Heart left ventricle (tissue), 16 donors: ENCODE data around the gene NFIB. TPM values are rescaled to one million over a fixed set of nuclear protein-coding genes. Genes with fewer than 3 reads are reported as not detected.

Experiments
- ATAC-seq, 4 donors: fragments of 200-7000 bp; cut with Tn5 transposase; one replicate each; pipeline ENCODE4 v1.9.1; 2020 to 2022; ENCODE audit warnings: moderate library complexity in 4 of 4, mild to moderate bottlenecking in 3 of 4, moderate number of reproducible peaks in 1 of 4
- DNase-seq, 5 donors: peaks; one replicate each; pipeline ENCODE4 v3.0.0-alpha.2; 2020
- H3K27ac ChIP-seq, 12 donors: fragments of 200-600 bp; sonication (generic) in 4 of 12; one replicate each; pipeline versions ENCODE4 v1.5.0 to v1.8.0; 2016 to 2022; ENCODE audit warnings: mild to moderate bottlenecking in 2 of 12
- H3K27me3 ChIP-seq, 9 donors: fragments of 200-600 bp; sonication (generic) in 2 of 9; one replicate each; pipeline versions ENCODE4 v1.5.1 to v1.8.0; 2016 to 2022; ENCODE audit warnings: mild to moderate bottlenecking in 3 of 9
- H3K36me3 ChIP-seq, 9 donors: fragments of 200-600 bp; sonication (generic) in 2 of 9; one replicate each; pipeline versions ENCODE4 v1.5.0 to v1.8.0; 2018 to 2022; ENCODE audit warnings: mild to moderate bottlenecking in 2 of 9
- H3K4me1 ChIP-seq, 12 donors: fragments of 200-600 bp; sonication (generic) in 4 of 12; one replicate each; pipeline versions ENCODE4 v1.5.0 to v1.8.0; 2016 to 2022; ENCODE audit warnings: mild to moderate bottlenecking in 3 of 12
- H3K4me3 ChIP-seq, 12 donors: fragments of 200-600 bp; sonication (generic) in 4 of 12; one replicate each; pipeline versions ENCODE4 v1.5.0 to v1.8.0; 2017 to 2022; ENCODE audit warnings: mild to moderate bottlenecking in 9 of 12, moderate library complexity in 4 of 12
- H3K9me3 ChIP-seq, 12 donors: fragments of 200-600 bp; sonication (generic) in 4 of 12; one replicate each; pipeline versions ENCODE4 v1.5.0 to v1.8.0; 2016 to 2022; ENCODE audit warnings: mild to moderate bottlenecking in 1 of 12
- CTCF ChIP-seq, 12 donors: fragments of 200-600 bp; sonication (generic) in 4 of 12; IDR thresholded peaks; one replicate each; pipeline versions ENCODE4 v1.5.0 to v1.8.0; 2018 to 2022; ENCODE audit warnings: antibody characterized with exemption in 12 of 12, mild to moderate bottlenecking in 5 of 12
- POLR2A ChIP-seq, 2 donors: fragments of 450-650 bp; IDR thresholded peaks; one replicate each; pipeline ENCODE4 v1.6.1; 2017; ENCODE audit warnings: antibody characterized with exemption in 2 of 2, mild to moderate bottlenecking in 2 of 2, moderate library complexity in 2 of 2
- WGBS, 4 donors: extraction: QIAGEN DNeasy Blood & Tissue Kit in 2 of 4; methylation state at CpG; one replicate each; pipeline versions ENCODE4 v1.1.5 to v1.1.7; 2013 to 2018; 5-methylcytosine and 5-hydroxymethylcytosine counted together
- intact Hi-C, 10 donors: fragments of 100-400 bp; cut with DNase I; formaldehyde crosslinking; loops; one replicate each; pipeline versions ENCODE4 v1.11.1 to v1.14.2; 2022
- polyA plus RNA-seq, 2 donors: library from polyadenylated mRNA; stranded (reverse); fragments of 200-250 nt; gene quantifications; one replicate each; pipeline ENCODE4 v1.2.3, GENCODE V29; 2013
- total RNA-seq, 9 donors: library from RNA; depleted of rRNA in 2 of 9; stranded (reverse); fragments of >200 nt in 2 of 9; fragmentation: NEBNext Ultra II Directional in 3 of 9; extraction: Animal tissue kit (Norgen Biotek cat#: 25700) in 3 of 9; gene quantifications; one replicate each; pipeline versions ENCODE4 v1.1.0 to v1.2.4, GENCODE V29; 2016 to 2023
- donor health status: ischemic (EF 13 %, LVEDD 7.1; RV severe dilation, severe dysfunction).
- donor health status: healthy with polysubstance abuse.
- donor health status: DM: no; HTN: yes; CAD: no.
- donor health status: DM: no; HTN: no; CAD: no.
- donor health status: ischemic (EF 25% LVEDD 6.9; RV normal size, moderate dysfunction).
- donor health status: ischemic (EF 25% LVEDD 5.7; RV mildly dilated, moderate dysfunction).
- donor health status: healthy.
- donor health status: DM: yes; HTN: yes; CAD: no.
- donor health status: ischemic (EF 35%, LVEDD 5.7; RV mildly dilated, moderate dysfunction).
- donor health status: nonischemic (EF 11% LVEDD 7.7; RV severe dilation, severe dysfunction).
- donor health status: DM: yes; HTN: yes; CAD: no.
- donor health status: PGD.
- donor health status: ischemic (EF 29% LVEDD 5.4; RV normal size, mild dysfunction).
- donor health status: nonischemic (EF 23%, LVEDD 6.1; RV moderate dilation, normal function).

The NFIB gene
- total and polyA plus RNA-seq, 11 donors, result 24.5 to 148 (median 98.2) TPM

GRCh38 chr9:14223081-14223480, 90.9 kb downstream of the NFIB start:
- TF ChIP-seq CTCF (IDR thresholded peaks at IDR 0.05), result no peak
- TF ChIP-seq POLR2A (IDR thresholded peaks at IDR 0.05), result no peak
- H3K36me3 ChIP-seq, result peaks cover 0 to 10% (median 0%) of the 10 kb centered on the region in 9 donors
- no peak for DNase-seq
- intact Hi-C loops, result loop anchor here in 1 of 10 donors (5.0 kb wide), 1 partner anchor 84 kb away; no protein-coding TSS in a partner anchor
- peak in 3 of 4 donors; percentile 25 to 57 (median 50) for ATAC-seq
- WGBS, 4 donors, result 50 to 57% (median 56%) methylated on average over 5 of the region's 5 CpGs
- H3K27me3 ChIP-seq, result no peaks in the 10 kb centered on the region
- H3K4me3 ChIP-seq, result no peak overlapping the region
- H3K27ac ChIP-seq, result peak overlapping the region in 8 of 12 donors; percentile 17 to 86 (median 74)
- H3K4me1 ChIP-seq, result peaks cover 6 to 68% (median 46%) of the 10 kb centered on the region in 12 donors
- H3K9me3 ChIP-seq, result no peaks in the 10 kb centered on the region

GRCh38 chr9:14222149-14222835, 91.6 kb downstream of the NFIB start:
- intact Hi-C loops, result loop anchor here in 1 of 10 donors (5.0 kb wide), 1 partner anchor 85 kb away; no protein-coding TSS in a partner anchor
- H3K9me3 ChIP-seq, result no peaks in the 10 kb centered on the region
- peaks cover 7 to 69% (median 51%) of the 10 kb centered on the region in 12 donors for H3K4me1 ChIP-seq
- H3K27me3 ChIP-seq, result no peaks in the 10 kb centered on the region
- ATAC-seq (no peak), DNase-seq (no peak)
- TF ChIP-seq POLR2A (IDR thresholded peaks at IDR 0.05), result no peak
- H3K4me3 ChIP-seq, result no peak overlapping the region
- peak overlapping the region in 10 of 12 donors; percentile 55 to 86 (median 73) for H3K27ac ChIP-seq
- peaks cover 0 to 10% (median 0%) of the 10 kb centered on the region in 9 donors for H3K36me3 ChIP-seq
- WGBS, 4 donors, result 93 to 100% (median 99%) methylated on average over 1 of the region's 1 CpG

GRCh38 chr9:14221558-14221957, 92.4 kb downstream of the NFIB start:
- peaks cover 7 to 70% (median 53%) of the 10 kb centered on the region in 12 donors for H3K4me1 ChIP-seq
- intact Hi-C loops, result loop anchor here in 1 of 10 donors (5.0 kb wide), 1 partner anchor 86 kb away; no protein-coding TSS in a partner anchor
- peak; percentile 68 to 84 (median 76) for ATAC-seq
- H3K9me3 ChIP-seq, result no peaks in the 10 kb centered on the region
- peak overlapping the region; percentile 4 to 86 (median 70) for H3K27ac ChIP-seq
- TF ChIP-seq POLR2A (IDR thresholded peaks at IDR 0.05) (no peak), CTCF (IDR thresholded peaks at IDR 0.05) (no peak)
- peaks cover 0 to 10% (median 0%) of the 10 kb centered on the region in 9 donors for H3K36me3 ChIP-seq
- no peaks in the 10 kb centered on the region for H3K27me3 ChIP-seq
- DNase-seq, result no peak
- H3K4me3 ChIP-seq, result no peak overlapping the region

- Histone ChIP-seq H3K4me3 (no peak overlapping the region), H3K4me1 (peaks cover 7 to 70% (median 53%) of the 10 kb centered on the region in 12 donors), H3K36me3 (peaks cover 0 to 7% (median 0%) of the 10 kb centered on the region in 9 donors), H3K27ac (peak overlapping the region; percentile 4 to 86 (median 68)), H3K27me3 (no peaks in the 10 kb centered on the region), H3K9me3 (no peaks in the 10 kb centered on the region)
- no peak for DNase-seq
- intact Hi-C loops, result loop anchor here in 1 of 10 donors (5.0 kb wide), 1 partner anchor 86 kb away; no protein-coding TSS in a partner anchor
- no peak for ATAC-seq
- TF ChIP-seq POLR2A (IDR thresholded peaks at IDR 0.05) (no peak), CTCF (IDR thresholded peaks at IDR 0.05) (no peak)
- 92 to 94% (median 93%) methylated on average over 4 of the region's 4 CpGs for WGBS, 4 donors
These were observed 92.8 kb downstream of the NFIB start for GRCh38 chr9:14221119-14221518.
